ENCODE results near the gene TRUB2. TPM values are rescaled to one million over a fixed set of nuclear protein-coding genes. Genes with fewer than 3 reads are reported as not detected.

The TRUB2 gene
- total and polyA plus RNA-seq, 2 of the 8 experiments (the other 6 are each of a cell fraction or from before 2014, with no cell fraction given) = 20.7 to 37.8 TPM

GRCh38 chr9:128274245-128274644, 48.0 kb downstream of the TRUB2 start:
- Histone ChIP-seq H2BK5ac (ENCODE audit: low read depth, low read length) (no peak overlapping the region), H3K79me2 (ENCODE audit: control insufficient read depth in 1 of 2, insufficient read depth in 2 of 2, low read length in 2 of 2) (peaks cover 0 to 8% of the 10 kb centered on the region in 2 experiments; a peak in 1 of 4 replicates), H4K5ac (ENCODE audit: insufficient read length, low read depth, low read length) (no peak overlapping the region), H3K4me3 (ENCODE audit: extremely low read depth in 1 of 4, insufficient read depth in 2 of 4, low read depth in 3 of 4, low read length in 4 of 4) (no peak overlapping the region), H4K91ac (replicated peaks; ENCODE audit: insufficient read length, low read length) (no peak overlapping the region), H3K4ac (replicated peaks; ENCODE audit: insufficient read length, low read depth, low read length) (no peak overlapping the region), H3K14ac (ENCODE audit: insufficient read length) (no peak overlapping the region), H2BK120ac (replicated peaks; ENCODE audit: low read depth, low read length) (no peak overlapping the region), H3K4me1 (replicated peaks in 1 of 4; ENCODE audit: control insufficient read depth in 3 of 4, insufficient read depth in 4 of 4, low read length in 3 of 4) (peaks cover 0 to 4% (median 3%) of the 10 kb centered on the region in 4 experiments; a peak in 5 of 7 replicates), H3K18ac (ENCODE audit: extremely low read depth, low read length) (no peak overlapping the region), H3K23me2 (ENCODE audit: low read depth, low read length) (peaks cover 11% of the 10 kb centered on the region), H3K9me3 (ENCODE audit: insufficient read depth in 2 of 2, low read depth in 1 of 2, low read length in 1 of 2) (no peaks in the 10 kb centered on the region), H4K20me1 (replicated peaks in 1 of 2; ENCODE audit: control insufficient read depth in 1 of 2, insufficient read depth in 2 of 2, low read length in 2 of 2) (no peaks in the 10 kb centered on the region), H2BK12ac (ENCODE audit: low read depth, low read length) (no peak overlapping the region), H3K79me1 (ENCODE audit: low read depth, low read length) (no peaks in the 10 kb centered on the region), H4K8ac (ENCODE audit: extremely low read depth, insufficient read depth, low read length) (no peak overlapping the region), H2BK20ac (ENCODE audit: low read length) (no peak overlapping the region), H3K4me2 (ENCODE audit: insufficient read depth in 1 of 2, low read depth in 2 of 2, low read length in 2 of 2) (no peak overlapping the region; a peak in 1 of 4 replicates), H3K23ac (ENCODE audit: insufficient read length) (no peak overlapping the region), H2AFZ (ENCODE audit: low read length) (no peak overlapping the region), H3K36me3 (ENCODE audit: control insufficient read depth in 2 of 4, insufficient read depth in 4 of 4, low read length in 3 of 4) (peaks cover 0 to 13% (median 9%) of the 10 kb centered on the region in 4 experiments; a peak in 6 of 8 replicates), H2BK15ac (ENCODE audit: low read length) (no peak overlapping the region), H2AK5ac (ENCODE audit: low read depth, low read length) (no peak overlapping the region), H3K27me3 (replicated peaks in 1 of 4; ENCODE audit: control insufficient read depth in 3 of 4, extremely low read depth in 1 of 4, insufficient read depth in 3 of 4, low read length in 3 of 4) (no peaks in the 10 kb centered on the region), H3K56ac (replicated peaks; ENCODE audit: insufficient read length, low read depth, low read length) (no peak overlapping the region), H3K9ac (replicated peaks in 1 of 4; ENCODE audit: extremely low read depth in 1 of 4, low read depth in 3 of 4, low read length in 3 of 4) (no peak overlapping the region), H3K27ac (ENCODE audit: low read depth, low read length) (no peak overlapping the region)
- WGBS, 2 experiments (ENCODE audit: extremely low coverage in 1 of 2, insufficient coverage in 1 of 2, insufficient read length in 1 of 2, insufficient replicate concordance in 2 of 2, low coverage in 1 of 2, low lambda C conversion rate in 2 of 2, missing lambda C conversion rate in 1 of 2) = 90% methylated on average over 8 of the region's 8 CpGs; no CpG with 5 or more reads in 1 of the 2 experiments
- ChIA-PET POLR2A (ENCODE audit: partially characterized antibody) (interaction anchor here (1.2 to 1.4 kb wide), 2 partner anchors 12 to 59 kb away, joined by 3 to 4 read pairs; no protein-coding TSS in a partner anchor), CTCF (ENCODE audit: partially characterized antibody) (interaction anchor here (1.0 to 2.1 kb wide), 2 partner anchors 10 to 20 kb away, joined by 3 to 6 read pairs; no protein-coding TSS in a partner anchor)
- FAIRE-seq = no peak
- no peak for DNase-seq (ENCODE audit: low read depth in 1 of 2, low spot score in 2 of 2)
- no peak for TF ChIP-seq ATF2 (IDR thresholded peaks at IDR 0.05; ENCODE audit: low read length)
- TF ChIP-seq, protein P1, sequence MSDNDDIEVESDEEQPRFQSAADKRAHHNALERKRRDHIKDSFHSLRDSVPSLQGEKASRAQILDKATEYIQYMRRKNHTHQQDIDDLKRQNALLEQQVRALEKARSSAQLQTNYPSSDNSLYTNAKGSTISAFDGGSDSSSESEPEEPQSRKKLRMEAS (IDR thresholded peaks at IDR 0.05) = no peak
- no peak for TF ChIP-seq TAF7 (optimal IDR thresholded peaks at IDR 0.05; ENCODE audit: borderline replicate concordance, low read depth, low read length)
- no peak for TF ChIP-seq RNF2 (IDR thresholded peaks at IDR 0.05; ENCODE audit: borderline replicate concordance, low read depth, low read length, missing control alignments, poor library complexity, severe bottlenecking)
- TF ChIP-seq GABPA (IDR thresholded peaks at IDR 0.05; ENCODE audit: borderline replicate concordance, insufficient read depth, low read length) = no peak
- no peak for TF ChIP-seq SAP30 (IDR thresholded peaks at IDR 0.05; ENCODE audit: insufficient read depth, insufficient replicate concordance, low read length)
